MM.1S (cell line): ENCODE results near the gene A2ML1.

Source experiments
- DNase-seq: peaks from one replicate; pipeline ENCODE4 v3.0.0-alpha.2; 2015
- H2AFZ ChIP-seq: fragments of 300-600 bp; sonication (generic); 2 replicates; pipeline ENCODE4 v1.6.0; 2016; ENCODE audit warnings: antibody characterized with exemption, low read length
- H3F3A ChIP-seq: fragments of 300-600 bp; sonication (generic); 2 replicates; pipeline ENCODE4 v1.6.1; 2016; ENCODE audit warnings: mild to moderate bottlenecking, antibody characterized with exemption, low read length, moderate library complexity, mixed read lengths; ENCODE audit not compliant: insufficient read depth
- H3K27ac ChIP-seq: fragments of 300-600 bp; sonication (generic); 2 replicates; pipeline ENCODE4 v1.5.1; 2016; ENCODE audit warnings: mild to moderate bottlenecking, low read length
- H3K27me3 ChIP-seq: fragments of 300-600 bp; sonication (generic); replicated peaks from 2 replicates; pipeline ENCODE4 v1.6.0; 2016; ENCODE audit warnings: low read length; ENCODE audit not compliant: insufficient read depth
- H3K36me3 ChIP-seq: fragments of 300-600 bp; sonication (generic); replicated peaks from 2 replicates; pipeline ENCODE4 v1.6.1; 2016; ENCODE audit warnings: mild to moderate bottlenecking, low read length, mixed read lengths; ENCODE audit not compliant: insufficient read depth
- H3K4me1 ChIP-seq: fragments of 300-600 bp; sonication (generic); 2 replicates; pipeline ENCODE4 v1.6.1; 2016; ENCODE audit warnings: low read length, mixed read lengths
- H3K4me2 ChIP-seq: fragments of 300-600 bp; sonication (generic); 2 replicates; pipeline ENCODE4 v1.6.0; 2016; ENCODE audit warnings: low read depth, low read length
- H3K4me3 ChIP-seq: fragments of 300-600 bp; sonication (generic); 2 replicates; pipeline ENCODE4 v1.5.1; 2016; ENCODE audit warnings: low read length, mixed read lengths
- H3K79me2 ChIP-seq: fragments of 300-600 bp; sonication (generic); 2 replicates; pipeline ENCODE4 v1.6.1; 2016; ENCODE audit warnings: mixed run types, low read length, mixed read lengths
- H3K9ac ChIP-seq: fragments of 300-600 bp; sonication (generic); 2 replicates; pipeline ENCODE4 v1.6.1; 2016; ENCODE audit warnings: low read length, mixed read lengths
- H3K9me2 ChIP-seq: fragments of 300-600 bp; sonication (generic); replicated peaks from 2 replicates; pipeline ENCODE4 v1.6.1; 2016; ENCODE audit warnings: mild to moderate bottlenecking, low read length, mixed read lengths; ENCODE audit not compliant: insufficient read depth
- H3K9me3 ChIP-seq: fragments of 300-600 bp; sonication (generic); replicated peaks from 2 replicates; pipeline ENCODE4 v1.6.1; 2016; ENCODE audit warnings: mild to moderate bottlenecking, low read length, mixed read lengths; ENCODE audit not compliant: insufficient read depth
- H4K20me1 ChIP-seq: fragments of 300-600 bp; sonication (generic); 2 replicates; pipeline ENCODE4 v1.6.1; 2016; ENCODE audit warnings: mild to moderate bottlenecking, low read length, moderate library complexity, mixed read lengths; ENCODE audit not compliant: insufficient read depth
- CTCF ChIP-seq: fragments of 300-600 bp; sonication (generic); IDR thresholded peaks from 2 replicates; pipeline ENCODE4 v1.5.1; 2016; ENCODE audit warnings: antibody characterized with exemption, low read length, mixed read lengths
- EZH2 ChIP-seq: fragments of 300-600 bp; sonication (generic); optimal IDR thresholded peaks from 2 replicates; pipeline ENCODE3; 2017; ENCODE audit warnings: low read depth, mild to moderate bottlenecking, antibody characterized with exemption, low read length, mixed read lengths
- EZH2phosphoT487 ChIP-seq: fragments of 300-600 bp; sonication (generic); IDR thresholded peaks from 2 replicates; pipeline ENCODE4 v1.6.1; 2018; ENCODE audit warnings: antibody characterized with exemption, low read length

A2ML1 gene

GRCh38 chr12:8840938-8841633 lies 18.7 kb downstream of the A2ML1 start:
- no peaks in the 10 kb centered on the region for H3K4me1 ChIP-seq
- H3K36me3 ChIP-seq, result no peaks in the 10 kb centered on the region
- no peaks in the 10 kb centered on the region for H3K79me2 ChIP-seq
- H3K9me3 ChIP-seq, result no peaks in the 10 kb centered on the region
- no peak overlapping the region for H2AFZ ChIP-seq
- H3F3A ChIP-seq, result no peaks in the 10 kb centered on the region
- no peaks in the 10 kb centered on the region for H4K20me1 ChIP-seq
- no peak overlapping the region for H3K4me2 ChIP-seq
- no peak overlapping the region for H3K9ac ChIP-seq
- TF ChIP-seq EZH2 (no peak), EZH2phosphoT487 (no peak), CTCF (no peak)
- no peaks in the 10 kb centered on the region for H3K27me3 ChIP-seq
- H3K4me3 ChIP-seq, result no peak overlapping the region
- DNase-seq, result no peak
- no peak overlapping the region for H3K27ac ChIP-seq
- H3K9me2 ChIP-seq, result no peaks in the 10 kb centered on the region

- H3K4me2 ChIP-seq, result no peak overlapping the region
- no peaks in the 10 kb centered on the region for H3K36me3 ChIP-seq
- no peak for DNase-seq
- H3K27me3 ChIP-seq, result no peaks in the 10 kb centered on the region
- no peak overlapping the region for H3K9ac ChIP-seq
- no peaks in the 10 kb centered on the region for H4K20me1 ChIP-seq
- H3K79me2 ChIP-seq, result no peaks in the 10 kb centered on the region
- no peaks in the 10 kb centered on the region for H3K9me2 ChIP-seq
- no peak overlapping the region for H3K27ac ChIP-seq
- no peak overlapping the region for H2AFZ ChIP-seq
- no peak overlapping the region for H3K4me3 ChIP-seq
- H3K4me1 ChIP-seq, result no peaks in the 10 kb centered on the region
- H3F3A ChIP-seq, result no peaks in the 10 kb centered on the region
- H3K9me3 ChIP-seq, result no peaks in the 10 kb centered on the region
- TF ChIP-seq EZH2 (no peak), EZH2phosphoT487 (no peak), CTCF (no peak)
Observed at GRCh38 chr12:8841778-8842177, 19.4 kb downstream of the A2ML1 start.

- Histone ChIP-seq H3K27me3 (no peaks in the 10 kb centered on the region), H2AFZ (no peak overlapping the region), H3K27ac (no peak overlapping the region), H3K4me1 (no peaks in the 10 kb centered on the region), H3K4me3 (no peak overlapping the region), H3K79me2 (no peaks in the 10 kb centered on the region), H3K36me3 (no peaks in the 10 kb centered on the region), H3K9me3 (no peaks in the 10 kb centered on the region), H4K20me1 (no peaks in the 10 kb centered on the region), H3K4me2 (no peak overlapping the region), H3K9ac (no peak overlapping the region), H3K9me2 (no peaks in the 10 kb centered on the region), H3F3A (no peaks in the 10 kb centered on the region)
- TF ChIP-seq CTCF (no peak), EZH2 (no peak), EZH2phosphoT487 (no peak)
- no peak for DNase-seq
Observed at GRCh38 chr12:8844665-8845064, 22.2 kb downstream of the A2ML1 start.
